NCI-H510A (cell line): Measurements from ENCODE around the gene VTI1A.

Source experiments
- DNase-seq: peaks from one replicate; lab custom pipeline; 2025; lab: John Stamatoyannopoulos, UW

The VTI1A gene

DNA sequence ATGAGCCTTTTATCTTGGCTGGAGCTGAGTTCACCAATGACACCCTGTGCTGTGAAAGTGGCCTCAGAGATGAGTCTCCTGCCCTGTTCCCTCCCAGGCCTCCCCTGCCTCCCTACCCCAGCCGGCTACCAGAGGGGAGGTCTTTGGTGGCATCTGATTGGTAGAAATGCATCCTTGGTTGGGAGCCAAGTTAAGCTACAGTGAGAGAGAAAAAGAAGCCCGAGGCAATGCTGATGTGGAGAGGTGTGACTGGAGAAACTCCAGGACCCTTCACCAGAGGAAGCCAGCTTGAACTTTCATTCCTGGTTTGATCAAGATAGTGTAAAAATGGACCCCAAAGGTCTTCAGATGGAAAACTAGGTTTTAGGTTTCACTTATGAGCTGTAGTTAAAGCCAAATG, 311.9 kb downstream of the VTI1A start:
- DNase-seq: no peak

DNA sequence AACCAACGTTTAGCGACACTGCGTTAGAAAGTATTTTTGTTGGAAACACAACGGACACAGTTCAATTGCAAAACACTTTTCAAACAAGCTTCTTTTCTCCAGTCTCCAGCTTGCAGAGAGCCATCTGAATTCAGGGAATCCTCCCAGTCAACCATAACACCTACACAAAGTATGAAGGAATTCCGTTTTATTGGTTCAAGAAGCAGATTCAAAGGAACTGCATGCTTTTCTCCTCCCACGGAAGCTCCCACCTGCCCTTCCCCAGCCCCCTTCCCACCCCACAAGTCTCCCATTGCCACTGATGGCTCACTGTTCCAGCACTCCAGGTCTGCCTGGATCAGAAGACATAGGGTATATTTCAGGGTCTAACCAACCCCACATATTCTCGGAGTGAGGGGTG, 312.5 kb downstream of the VTI1A start:
- no peak for DNase-seq

DNA sequence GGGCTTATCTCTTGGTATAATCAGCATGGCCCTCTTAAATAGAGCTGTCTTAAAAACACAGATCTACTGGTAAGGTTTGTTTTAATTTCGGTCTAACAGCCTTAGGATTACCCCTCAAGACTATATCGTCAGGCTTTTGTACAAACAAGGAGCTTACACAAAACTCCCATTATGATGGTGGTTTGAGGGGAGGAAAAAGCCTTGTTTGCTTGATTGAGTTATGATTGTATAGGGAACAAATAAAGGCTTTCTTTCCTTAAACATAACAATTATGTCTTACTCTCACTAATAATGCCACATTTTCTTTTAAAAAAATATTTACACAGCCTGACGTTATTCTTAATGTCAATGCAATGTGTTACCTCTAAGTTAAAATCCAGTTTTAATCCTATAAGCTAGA, 314.2 kb downstream of the VTI1A start:
- no peak for DNase-seq

DNA sequence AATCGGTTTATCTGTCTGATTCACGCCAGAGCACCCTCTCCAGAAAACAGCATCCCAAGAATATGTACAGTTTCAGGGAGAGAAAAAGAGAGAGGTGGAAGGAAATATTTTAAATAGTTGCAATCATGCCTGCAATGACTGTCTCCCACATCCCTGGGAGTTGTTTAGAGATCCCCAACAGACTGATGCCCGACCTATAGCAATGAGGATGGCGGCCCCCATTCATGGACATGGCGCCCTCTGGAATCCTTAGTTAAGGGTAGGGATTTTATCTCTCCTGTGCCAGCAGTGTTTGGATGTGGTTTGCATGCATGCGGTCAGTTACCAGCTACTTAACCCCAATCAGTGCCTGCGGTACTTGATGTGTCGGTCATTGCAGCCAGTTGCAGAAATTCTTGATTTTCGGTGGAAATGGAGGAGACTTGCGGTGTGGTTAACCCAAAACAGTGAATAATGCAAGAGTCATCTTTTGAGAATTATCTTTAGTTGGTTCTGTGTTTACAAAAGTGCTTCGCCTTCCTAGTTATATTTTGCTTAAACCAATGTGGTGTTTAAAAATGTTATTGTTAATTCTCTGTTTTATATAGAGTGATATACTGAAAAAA, 317.0 kb downstream of the VTI1A start:
- no peak for DNase-seq

DNA sequence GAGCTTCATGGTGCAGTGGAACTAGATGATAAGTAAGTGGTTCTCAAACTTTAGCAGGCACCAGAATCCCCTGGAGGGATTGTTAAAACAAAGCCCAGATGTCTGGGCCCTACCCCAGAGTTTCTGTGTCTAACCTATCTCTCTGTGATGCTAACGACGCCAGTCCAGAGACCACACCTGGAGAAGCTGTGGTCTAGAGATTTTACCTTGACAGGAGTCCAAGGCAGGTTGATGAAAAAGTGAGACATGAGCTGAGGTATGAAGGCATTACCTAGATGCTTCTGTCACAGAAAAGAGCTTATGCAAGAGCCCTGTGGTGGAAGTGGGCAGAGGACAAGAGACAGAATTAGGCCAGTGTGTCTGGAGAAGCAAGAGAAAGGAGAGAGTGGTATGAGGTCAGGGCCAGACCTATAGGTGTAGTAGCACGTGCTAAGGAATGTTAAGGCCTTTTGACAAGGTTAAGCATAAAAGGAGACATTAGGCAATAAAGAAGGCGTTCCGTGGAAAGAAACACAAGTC, 318.8 kb downstream of the VTI1A start:
- DNase-seq: no peak

DNA sequence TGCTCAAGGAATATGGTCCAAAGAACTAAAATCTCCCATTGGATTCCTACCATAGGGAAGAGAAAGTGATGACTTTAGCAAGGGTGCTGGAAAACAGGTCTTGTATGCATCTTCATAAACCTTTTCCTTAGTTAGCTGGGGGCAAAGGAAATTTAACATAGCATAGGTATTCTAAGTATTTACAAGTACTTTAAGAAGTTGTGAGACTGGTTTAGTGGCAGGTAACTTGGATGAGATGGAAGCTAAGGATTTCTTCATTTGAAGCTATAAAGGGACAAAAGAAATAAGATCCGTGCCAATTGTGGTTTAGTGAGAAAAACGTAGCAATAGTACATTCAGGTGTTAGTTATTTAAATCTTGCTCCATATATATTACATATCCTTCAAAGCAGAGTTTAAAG, 319.6 kb downstream of the VTI1A start:
- DNase-seq: no peak

DNA sequence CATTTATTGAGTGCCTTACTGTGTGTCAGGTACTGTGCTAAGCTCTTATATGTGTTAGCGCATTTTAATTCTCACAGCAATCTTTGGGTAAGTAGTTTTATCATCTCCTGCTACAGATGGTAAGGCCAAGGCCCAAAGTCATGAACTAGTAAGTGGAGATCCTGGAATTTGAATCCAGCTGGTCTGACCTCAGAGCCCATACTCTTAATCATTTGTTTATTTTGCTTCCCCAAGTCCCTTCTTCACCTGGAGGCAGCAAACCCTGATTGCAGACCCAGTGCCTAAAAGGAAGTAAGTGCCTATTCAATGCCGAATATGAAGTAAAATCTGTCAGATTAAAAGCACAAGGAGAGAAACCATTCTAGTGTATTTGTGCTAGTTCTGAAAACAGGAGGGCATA, 320.1 kb downstream of the VTI1A start:
- DNase-seq: no peak

DNA sequence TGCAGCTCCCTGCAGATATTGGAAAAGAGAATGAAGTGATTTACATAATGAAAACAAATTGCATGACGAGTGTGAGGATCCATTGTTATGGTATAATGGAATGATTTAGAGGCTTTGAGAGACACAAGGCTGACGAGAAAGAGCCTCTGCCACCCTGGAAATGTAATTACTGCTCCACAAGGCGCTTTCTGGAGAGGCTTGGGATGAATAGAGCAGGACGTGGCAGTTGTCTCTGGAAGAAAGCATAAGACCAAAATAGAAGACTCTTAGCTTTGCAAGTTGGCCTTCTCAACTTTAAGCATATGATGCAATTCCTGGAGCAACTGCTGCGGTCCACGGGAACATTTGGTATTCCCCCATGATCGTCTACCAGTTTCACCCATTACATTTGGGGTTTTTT, 321.1 kb downstream of the VTI1A start:
- DNase-seq: no peak

DNA sequence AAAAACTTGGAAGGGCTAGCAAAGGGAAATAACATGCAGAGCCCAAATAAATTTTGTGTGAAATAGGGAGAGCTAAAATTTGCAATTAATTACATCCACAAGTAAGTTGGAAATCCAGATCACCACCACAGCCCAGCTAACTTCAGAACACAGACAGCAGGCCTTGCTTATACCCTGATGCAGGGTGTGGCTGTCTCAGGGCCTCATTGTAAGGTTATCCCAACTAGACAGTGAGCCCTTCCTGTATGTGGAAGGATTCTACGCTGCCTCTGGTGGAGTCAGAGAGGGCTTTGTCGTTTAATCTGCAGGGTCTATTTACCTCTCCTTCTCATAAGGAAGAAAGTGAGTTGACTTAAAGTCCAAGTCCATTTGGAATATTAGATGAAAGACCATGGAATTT, 322.1 kb downstream of the VTI1A start:
- no peak for DNase-seq

DNA sequence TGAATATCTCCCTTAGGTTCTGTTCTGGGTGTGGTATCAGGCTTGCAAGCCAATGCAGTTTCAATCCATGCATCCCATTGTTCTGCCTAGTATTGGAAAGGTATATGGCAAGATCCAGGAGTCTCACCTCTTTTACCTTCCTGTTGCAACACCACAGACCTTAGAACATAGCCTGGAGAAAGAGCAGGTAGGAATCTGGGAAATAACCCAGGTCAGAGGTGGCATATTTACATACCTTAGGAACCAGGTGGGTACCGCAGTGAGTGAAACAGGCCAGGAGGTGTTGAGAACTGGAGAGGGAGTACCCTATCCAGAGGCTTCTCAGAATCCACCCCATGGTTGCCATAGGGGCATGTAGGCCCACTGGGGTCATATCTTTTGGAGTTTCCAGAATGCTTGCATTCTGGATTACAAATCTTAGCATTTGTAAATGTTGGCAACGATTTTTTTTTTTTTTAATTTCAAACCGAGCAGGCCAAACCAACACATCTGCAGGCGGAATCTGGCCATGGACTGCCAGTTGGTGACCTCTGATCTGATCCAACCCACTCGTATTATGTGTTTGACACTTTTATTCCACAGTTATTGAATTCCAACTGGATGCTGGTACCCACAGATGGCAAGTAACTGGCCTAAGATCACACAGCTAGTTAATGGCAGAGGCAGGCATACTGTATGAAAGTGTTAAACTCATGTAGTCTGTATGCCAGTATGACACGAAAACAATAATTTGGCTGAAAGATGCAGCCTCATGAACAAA, 322.8 kb downstream of the VTI1A start:
- DNase-seq: no peak

DNA sequence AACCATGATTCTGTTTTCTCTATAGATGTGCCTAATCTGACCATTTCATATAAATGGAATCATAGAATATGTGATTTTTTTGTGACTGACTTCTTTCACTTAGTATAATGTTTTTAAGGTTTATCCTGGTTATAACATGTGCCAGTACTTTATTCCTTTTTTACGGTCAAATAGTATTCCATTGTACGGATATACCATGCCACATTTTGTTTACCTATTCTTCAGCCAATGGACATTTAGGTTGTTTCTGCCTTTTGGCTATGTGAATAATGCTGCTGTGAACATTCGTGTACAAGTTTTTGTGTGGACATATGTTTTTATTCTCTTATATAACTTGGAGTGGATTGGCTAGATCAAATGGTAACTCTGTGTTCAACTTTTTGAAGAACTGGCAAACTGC, 324.7 kb downstream of the VTI1A start:
- DNase-seq: no peak

DNA sequence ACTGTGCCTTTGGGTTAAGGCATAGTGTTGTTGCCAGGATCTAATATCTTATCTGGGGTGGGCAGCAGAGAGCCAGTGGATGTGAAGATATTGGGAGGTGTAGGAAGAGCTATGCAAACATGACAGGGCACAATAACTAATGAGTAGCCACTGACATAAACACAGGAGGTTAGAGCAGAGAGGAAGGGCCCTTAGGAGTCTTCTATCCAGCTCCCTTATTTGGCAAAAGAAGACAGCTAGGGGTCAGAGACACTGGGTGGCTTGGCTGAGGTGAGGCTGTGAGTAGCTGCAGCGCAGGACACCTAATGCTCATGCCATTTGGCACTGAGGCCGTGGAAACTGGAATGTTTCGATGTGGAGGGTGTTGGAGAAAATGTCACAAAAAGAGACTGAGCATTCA, 326.8 kb downstream of the VTI1A start:
- DNase-seq: no peak

DNA sequence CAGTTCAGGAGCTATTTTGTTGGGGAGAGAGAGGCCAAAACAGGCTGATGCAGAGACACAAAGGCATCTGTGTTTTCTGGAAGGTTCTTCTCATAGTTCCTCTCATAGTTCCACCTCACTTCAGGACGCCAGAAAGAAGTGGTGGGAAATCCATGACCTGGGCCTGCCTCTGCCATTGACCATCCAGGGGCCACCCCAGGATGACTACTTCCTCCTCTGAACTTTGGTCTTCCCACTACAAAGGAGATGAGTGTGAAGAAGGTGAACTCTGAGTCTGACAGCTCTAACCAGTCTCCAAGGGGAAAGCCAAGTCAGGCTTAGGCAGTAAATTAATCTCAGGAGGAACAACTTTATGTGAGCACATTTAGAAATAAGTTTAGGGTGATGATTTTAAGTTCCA, 327.2 kb downstream of the VTI1A start:
- DNase-seq: no peak

DNA sequence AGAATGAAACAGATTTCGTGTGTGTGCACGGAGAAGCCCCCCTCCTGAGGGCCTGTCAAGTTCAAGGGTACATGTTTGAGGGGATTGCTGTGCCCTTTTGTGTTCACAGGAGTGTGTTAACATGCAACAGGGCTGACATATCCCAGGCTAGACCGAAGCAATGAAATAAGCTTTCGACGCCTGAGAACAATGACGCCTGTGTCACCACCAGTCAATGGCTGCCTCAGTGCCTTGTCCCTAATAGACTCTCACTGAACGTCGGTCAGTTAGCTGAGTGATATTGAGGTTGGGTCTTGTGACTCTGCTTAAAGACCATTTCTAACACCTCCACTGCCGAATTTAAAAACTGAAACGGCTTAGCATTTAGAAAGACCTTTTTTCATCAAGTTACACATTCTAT, 327.8 kb downstream of the VTI1A start:
- no peak for DNase-seq

DNA sequence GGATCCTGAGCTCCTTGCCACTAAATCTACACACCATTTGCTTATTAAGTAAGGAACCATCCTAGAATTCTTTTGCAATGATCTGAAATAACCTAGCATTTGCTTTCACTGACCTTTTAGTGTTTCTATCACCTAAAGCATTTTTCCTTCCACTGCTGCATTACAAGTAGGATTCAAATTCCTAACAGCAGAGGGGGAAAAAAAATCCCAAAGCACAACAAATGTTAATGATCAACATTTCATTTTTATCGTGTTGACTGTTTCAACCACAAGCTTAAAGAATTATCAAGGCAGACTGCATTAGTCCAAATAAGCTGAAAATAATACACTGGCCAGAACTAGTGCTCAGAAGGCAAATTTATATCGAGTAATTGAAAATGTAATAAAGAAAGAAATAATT, 328.4 kb downstream of the VTI1A start:
- DNase-seq: no peak

DNA sequence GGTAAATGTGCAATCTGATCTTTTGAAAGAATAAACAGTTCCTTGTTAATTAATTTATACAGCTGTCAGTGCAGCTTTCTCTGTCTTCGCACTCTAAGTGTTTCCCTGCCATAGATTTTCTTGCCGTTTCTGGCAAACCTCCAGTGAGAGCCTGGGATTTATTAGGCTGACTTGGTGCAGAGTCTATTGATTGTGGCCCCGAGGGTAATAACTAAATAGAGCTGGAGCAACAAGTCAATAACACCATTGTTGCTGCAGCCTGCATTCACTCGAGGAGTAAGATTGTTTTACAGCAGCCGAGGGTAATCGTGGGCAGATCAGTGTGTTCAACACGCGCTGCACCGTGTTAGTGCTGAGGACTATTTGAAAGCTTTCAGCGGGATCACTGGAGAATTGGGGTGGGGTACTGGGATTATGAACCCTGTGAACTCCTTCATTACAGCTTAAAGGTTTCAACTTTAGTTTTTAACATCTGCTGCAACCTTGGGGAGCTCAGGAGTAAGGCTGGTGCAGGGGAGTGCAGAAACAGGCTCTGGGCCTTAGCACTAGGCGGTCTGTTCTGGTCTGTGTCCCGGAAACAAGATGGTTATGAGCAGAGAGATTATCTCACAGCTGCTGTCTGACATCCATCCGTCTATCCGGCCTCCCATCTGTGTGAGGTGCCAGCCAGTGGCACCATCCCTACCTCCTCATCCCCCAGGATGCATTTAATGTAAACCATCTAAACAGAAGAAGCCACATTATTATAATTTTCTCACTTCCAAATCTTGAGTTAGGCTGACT, 329.1 kb downstream of the VTI1A start:
- peak; percentile 20 for DNase-seq

DNA sequence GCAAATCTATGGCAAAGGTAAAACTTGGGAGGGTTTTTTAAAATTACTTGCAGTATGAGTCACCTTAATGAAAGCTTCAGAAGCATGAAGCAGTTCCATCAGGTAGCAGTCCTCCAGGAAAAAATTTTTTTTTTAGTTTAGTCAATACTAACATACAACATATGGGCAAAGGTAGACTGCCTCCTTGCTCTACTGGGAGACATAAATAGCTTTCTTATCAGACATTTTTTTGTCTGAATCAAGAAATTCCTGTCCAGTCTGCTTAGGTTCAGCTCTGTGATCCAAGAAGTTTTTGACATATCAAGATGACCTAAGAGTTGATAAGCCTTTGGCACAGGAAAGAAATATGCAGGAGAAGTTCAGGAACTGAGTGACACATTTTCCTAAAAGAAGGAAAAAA, 331.6 kb downstream of the VTI1A start:
- no peak for DNase-seq

DNA sequence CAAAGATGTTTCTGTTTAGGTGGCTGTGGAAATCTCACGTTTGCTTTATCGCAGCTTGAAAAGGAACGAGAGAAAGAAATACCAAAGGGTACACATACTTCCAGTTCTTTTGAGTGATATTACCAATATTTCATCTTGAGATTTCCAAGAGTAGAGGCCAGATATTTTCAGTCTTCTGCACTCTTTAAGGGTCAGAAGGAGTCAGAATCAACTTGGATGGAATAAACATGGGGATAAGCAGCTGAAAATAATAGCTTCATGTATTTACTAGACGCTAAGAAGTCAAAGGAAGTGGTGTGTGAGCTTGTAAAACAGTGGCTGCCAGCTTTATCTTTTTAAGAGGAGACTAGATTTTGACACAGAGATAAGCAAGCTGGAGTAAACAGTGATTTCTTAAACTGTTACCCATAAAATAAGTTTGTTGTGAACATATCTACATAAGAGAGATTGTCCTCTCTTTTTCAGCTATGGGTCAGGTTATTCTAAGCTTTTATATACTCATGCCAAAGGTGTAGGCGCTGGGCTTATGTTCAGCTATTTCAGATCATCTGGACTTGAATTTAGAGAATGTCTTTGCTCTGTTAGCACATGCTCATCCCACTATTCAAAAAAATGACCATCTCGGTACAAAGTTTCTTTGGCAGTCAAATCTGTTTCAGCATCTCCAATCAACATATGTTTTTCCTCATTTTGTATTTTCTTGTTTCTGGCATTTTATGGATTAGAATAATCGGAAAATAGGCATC, 332.2 kb downstream of the VTI1A start:
- DNase-seq: no peak

DNA sequence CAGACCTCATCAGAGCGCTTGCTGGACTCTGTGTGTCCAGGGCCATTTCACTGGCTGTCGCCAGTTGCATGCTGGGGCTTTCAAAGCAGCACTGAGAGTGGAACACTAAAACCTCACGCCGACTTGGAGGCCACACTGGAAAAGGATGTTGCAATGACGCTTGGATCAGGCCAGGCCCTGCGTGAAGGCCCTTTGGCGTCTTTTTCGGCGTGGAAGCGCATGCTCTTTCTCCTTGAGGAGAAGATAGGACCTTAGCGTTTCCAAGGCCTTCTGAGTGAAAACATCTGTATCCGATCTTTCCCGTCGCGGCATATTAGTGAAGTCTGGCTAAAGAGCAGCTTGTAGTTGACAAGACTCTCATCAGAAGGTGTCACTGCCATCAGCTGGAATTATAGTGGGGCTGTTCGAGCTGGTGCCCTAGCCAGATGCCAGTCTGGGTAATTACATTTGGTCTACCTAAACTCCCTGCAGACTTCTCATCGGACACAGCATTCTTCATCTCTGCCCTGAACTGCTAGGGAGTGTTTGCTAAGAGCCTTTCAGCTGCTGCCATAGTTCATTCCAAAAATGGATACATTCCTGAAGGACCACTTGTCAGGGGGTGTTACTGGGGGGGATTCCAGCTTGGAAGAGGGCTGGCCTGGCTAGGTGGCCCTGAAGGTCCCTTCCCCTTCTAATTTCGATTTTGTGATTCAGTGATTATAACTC, 335.3 kb downstream of the VTI1A start:
- DNase-seq: no peak

DNA sequence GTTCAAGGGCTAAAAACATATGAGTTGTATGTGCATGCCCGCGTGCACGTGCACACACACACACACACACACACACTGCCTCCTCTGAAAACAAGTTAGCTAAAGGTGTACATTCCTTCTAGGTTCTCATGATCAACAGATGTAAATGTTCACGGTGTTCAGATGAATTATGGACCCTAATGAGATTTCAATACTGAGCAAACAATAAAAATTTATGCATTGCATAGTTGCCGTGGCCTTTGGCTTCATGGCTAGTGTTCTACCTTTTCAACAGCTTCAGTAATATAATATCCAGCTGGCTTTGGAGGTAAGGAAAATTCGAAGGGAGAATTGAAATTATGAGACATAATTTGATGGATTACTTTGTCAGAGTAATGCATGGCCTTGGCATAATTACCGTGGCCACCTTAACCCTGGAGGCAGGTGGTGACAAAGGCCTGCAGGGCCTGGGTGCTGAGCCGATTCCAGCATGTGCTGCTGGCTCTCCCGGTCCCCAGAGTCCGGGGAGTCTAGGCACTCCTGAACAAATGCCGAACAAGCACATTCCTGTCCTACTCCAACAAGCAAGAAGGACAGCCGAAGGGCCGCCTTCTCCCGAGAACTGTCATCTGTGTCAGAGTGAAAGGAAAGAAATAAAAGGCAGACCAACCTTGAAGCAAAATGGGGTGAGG, 336.5 kb downstream of the VTI1A start:
- peak; percentile 48 for DNase-seq

DNA sequence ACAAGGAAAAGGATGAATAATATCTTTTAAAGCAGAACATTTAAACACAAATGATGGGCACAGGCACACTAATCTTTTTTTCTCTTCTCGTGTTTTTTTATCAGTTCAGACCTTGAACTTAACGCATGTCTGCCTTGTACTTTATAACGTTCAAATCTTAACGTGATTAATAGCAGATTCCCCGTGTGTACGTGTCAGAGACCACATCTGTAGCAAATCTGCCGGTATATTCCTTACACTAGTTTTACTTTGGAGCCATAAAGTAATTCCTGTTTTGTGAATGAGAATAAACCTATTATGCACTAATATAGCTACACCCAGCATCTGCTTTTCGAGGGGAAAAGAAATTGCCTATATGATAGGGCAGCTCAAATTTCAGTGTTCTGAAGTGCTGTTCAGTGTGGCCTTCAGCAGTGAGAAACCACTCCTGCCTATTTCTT, 337.0 kb downstream of the VTI1A start:
- DNase-seq: peak; percentile 10
